NK-92 treated with Interleukin-12 subunit alpha and Interleukin-12 subunit beta, amount 100 ng/mL, for 24 hours (cell line): ENCODE data around the gene EML2.
"Not testable (repeated sequence)": the region's sequence is repeated elsewhere in the genome, so short reads cannot be mapped to it uniquely, and the experiment has no call there.

ENCODE experiments used
- DNase-seq: peaks from one replicate; lab custom pipeline; 2025; lab: John Stamatoyannopoulos, UW

The EML2 gene

GRCh38 chr19:45638930-45639729 lies at the start of gene EML2:
Gene EML2, minus strand, starts transcription at chr19:45639397. Its CDS starts 21 bp downstream, at chr19:45639376.
- peak; percentile 46 for DNase-seq

- no peak for DNase-seq
These were observed 48.4 kb upstream of the EML2 start for GRCh38 chr19:45687599-45687998.

GRCh38 chr19:45685045-45685444 lies 45.8 kb upstream of the EML2 start:
- not testable (repeated sequence) for DNase-seq

GRCh38 chr19:45682908-45683307 lies 43.7 kb upstream of the EML2 start:
- no peak for DNase-seq

- no peak for DNase-seq
These were observed 42.9 kb upstream of the EML2 start for GRCh38 chr19:45682117-45682516.

GRCh38 chr19:45681391-45682015 lies 42.3 kb upstream of the EML2 start:
- peak; percentile 68 for DNase-seq

GRCh38 chr19:45677351-45678230 lies 38.4 kb upstream of the EML2 start:
- DNase-seq, result no peak

- DNase-seq, result no peak
These were observed 37.7 kb upstream of the EML2 start for GRCh38 chr19:45676851-45677263.

- no peak for DNase-seq
These were observed 35.7 kb upstream of the EML2 start for GRCh38 chr19:45674946-45675345.

- no peak for DNase-seq
These were observed 31.7 kb upstream of the EML2 start for GRCh38 chr19:45670670-45671453.

GRCh38 chr19:45668342-45668871 lies 29.2 kb upstream of the EML2 start:
- DNase-seq, result no peak

GRCh38 chr19:45667620-45668341 lies 28.6 kb upstream of the EML2 start, which contains the start of gene GIPR:
Gene GIPR, plus strand, starts transcription at chr19:45668221. Its CDS starts 1,300 bp downstream, at chr19:45669521.
- DNase-seq, result peak; percentile 77

GRCh38 chr19:45664575-45664974 lies 25.4 kb upstream of the EML2 start:
- DNase-seq, result no peak

GRCh38 chr19:45663800-45664199 lies 24.6 kb upstream of the EML2 start:
- DNase-seq, result no peak

GRCh38 chr19:45660636-45661035 lies 21.4 kb upstream of the EML2 start:
- no peak for DNase-seq

- no peak for DNase-seq
These were observed 20.0 kb upstream of the EML2 start for GRCh38 chr19:45659096-45659729.

GRCh38 chr19:45657520-45658167 lies 18.4 kb upstream of the EML2 start:
- DNase-seq, result no peak

- DNase-seq, result no peak
These were observed 15.9 kb upstream of the EML2 start for GRCh38 chr19:45655073-45655472.

GRCh38 chr19:45653634-45654033 lies 14.4 kb upstream of the EML2 start:
- no peak for DNase-seq

GRCh38 chr19:45650722-45651121 lies 11.5 kb upstream of the EML2 start:
- no peak for DNase-seq
